ENCODE data around the gene UQCC2. TPM values are rescaled to one million over a fixed set of nuclear protein-coding genes. Genes with fewer than 3 reads are reported as not detected.

UQCC2 gene
- total and polyA plus RNA-seq, 2 of the 8 experiments (the other 6 are each of a cell fraction or from before 2014, with no cell fraction given) = 52.1 to 104 TPM

- Histone ChIP-seq H3K4ac (replicated peaks; ENCODE audit: insufficient read length, low read depth, low read length) (no peak overlapping the region), H3K4me2 (ENCODE audit: insufficient read depth in 1 of 2, low read depth in 2 of 2, low read length in 2 of 2) (no peak overlapping the region), H3K79me1 (ENCODE audit: low read depth, low read length) (no peaks in the 10 kb centered on the region), H4K20me1 (replicated peaks in 1 of 2; ENCODE audit: control insufficient read depth in 1 of 2, insufficient read depth in 2 of 2, low read length in 2 of 2) (no peaks in the 10 kb centered on the region), H4K91ac (replicated peaks; ENCODE audit: insufficient read length, low read length) (no peak overlapping the region), H3K9me3 (ENCODE audit: insufficient read depth in 2 of 2, low read depth in 1 of 2, low read length in 1 of 2) (no peaks in the 10 kb centered on the region), H3K56ac (replicated peaks; ENCODE audit: insufficient read length, low read depth, low read length) (no peak overlapping the region), H4K5ac (ENCODE audit: insufficient read length, low read depth, low read length) (no peak overlapping the region), H3K4me3 (ENCODE audit: extremely low read depth in 1 of 4, insufficient read depth in 2 of 4, low read depth in 3 of 4, low read length in 4 of 4) (no peak overlapping the region), H3K79me2 (ENCODE audit: control insufficient read depth in 1 of 2, insufficient read depth in 2 of 2, low read length in 2 of 2) (no peaks in the 10 kb centered on the region), H2BK120ac (replicated peaks; ENCODE audit: low read depth, low read length) (no peak overlapping the region), H3K23ac (ENCODE audit: insufficient read length) (no peak overlapping the region), H2BK5ac (ENCODE audit: low read depth, low read length) (no peak overlapping the region), H3K14ac (ENCODE audit: insufficient read length) (no peak overlapping the region), H2BK12ac (ENCODE audit: low read depth, low read length) (no peak overlapping the region), H3K27ac (ENCODE audit: low read depth, low read length) (no peak overlapping the region), H2BK15ac (ENCODE audit: low read length) (no peak overlapping the region), H3K9ac (replicated peaks in 1 of 4; ENCODE audit: extremely low read depth in 1 of 4, low read depth in 3 of 4, low read length in 3 of 4) (no peak overlapping the region), H3K36me3 (ENCODE audit: control insufficient read depth in 2 of 4, insufficient read depth in 4 of 4, low read length in 3 of 4) (no peaks in the 10 kb centered on the region), H2BK20ac (ENCODE audit: low read length) (no peak overlapping the region), H3K4me1 (replicated peaks in 1 of 4; ENCODE audit: control insufficient read depth in 3 of 4, insufficient read depth in 4 of 4, low read length in 3 of 4) (no peaks in the 10 kb centered on the region), H3K18ac (ENCODE audit: extremely low read depth, low read length) (no peak overlapping the region), H3K23me2 (ENCODE audit: low read depth, low read length) (no peaks in the 10 kb centered on the region), H3K27me3 (replicated peaks in 1 of 4; ENCODE audit: control insufficient read depth in 3 of 4, extremely low read depth in 1 of 4, insufficient read depth in 3 of 4, low read length in 3 of 4) (no peaks in the 10 kb centered on the region; a peak in 2 of 7 replicates), H2AFZ (ENCODE audit: low read length) (no peak overlapping the region), H2AK5ac (ENCODE audit: low read depth, low read length) (no peak overlapping the region), H4K8ac (ENCODE audit: extremely low read depth, insufficient read depth, low read length) (peak overlapping the region; percentile 60; the same call in 1 of the 2 replicates)
- CTCF ChIA-PET (ENCODE audit: partially characterized antibody) = interaction anchor here (1.1 kb wide), 1 partner anchor 412 kb away, joined by 3 read pairs; the partner anchor contains the start of gene GRM4
- DNase-seq (ENCODE audit: low read depth in 1 of 2, low spot score in 2 of 2) (no peak), FAIRE-seq (no peak)
- POLR2A ChIA-PET (ENCODE audit: partially characterized antibody) = no interaction called here
- 86% methylated on average over 8 of the region's 8 CpGs; no CpG with 5 or more reads in 1 of the 2 experiments for WGBS, 2 experiments (ENCODE audit: extremely low coverage in 1 of 2, insufficient coverage in 1 of 2, insufficient read length in 1 of 2, insufficient replicate concordance in 2 of 2, low coverage in 1 of 2, low lambda C conversion rate in 2 of 2, missing lambda C conversion rate in 1 of 2)
- TF ChIP-seq MAFK (IDR thresholded peaks at IDR 0.05; ENCODE audit: low read depth, low read length) (no peak), SP4 (IDR thresholded peaks at IDR 0.05; ENCODE audit: low read length) (no peak), EP300 (IDR thresholded peaks at IDR 0.05; ENCODE audit: borderline replicate concordance in 1 of 2, low read depth in 2 of 2, low read length in 2 of 2) (no peak), JUND (IDR thresholded peaks at IDR 0.05; ENCODE audit: low read length) (no peak), RXRA (IDR thresholded peaks at IDR 0.05; ENCODE audit: insufficient read depth, low read depth, low read length) (no peak), RNF2 (IDR thresholded peaks at IDR 0.05; ENCODE audit: borderline replicate concordance, low read depth, low read length, missing control alignments, poor library complexity, severe bottlenecking) (no peak), NANOG (IDR thresholded peaks at IDR 0.05; ENCODE audit: insufficient read depth, low read depth, low read length, poor library complexity, severe bottlenecking) (no peak), ATF3 (IDR thresholded peaks at IDR 0.05; ENCODE audit: insufficient read depth, low read depth, low read length) (no peak), TAF7 (optimal IDR thresholded peaks at IDR 0.05; ENCODE audit: borderline replicate concordance, low read depth, low read length) (no peak), HDAC6 (IDR thresholded peaks at IDR 0.05; ENCODE audit: low read depth, low read length) (no peak), CHD1 (IDR thresholded peaks at IDR 0.05; ENCODE audit: low read depth, low read length) (no peak), TAF1 (IDR thresholded peaks at IDR 0.05; ENCODE audit: low read depth, low read length) (no peak), POLR2A (IDR thresholded peaks at IDR 0.05; ENCODE audit: control extremely low read depth in 1 of 2, low read depth in 2 of 2, low read length in 2 of 2) (no peak), GABPA (IDR thresholded peaks at IDR 0.05; ENCODE audit: borderline replicate concordance, insufficient read depth, low read length) (no peak), BACH1 (IDR thresholded peaks at IDR 0.05; ENCODE audit: low read length) (no peak)
Measured at GRCh38 chr6:33733709-33734007, 22.2 kb upstream of the UQCC2 start.
